AG09319 (cell line): ENCODE data around the gene DDI1.
"Not testable (repeated sequence)": the region's sequence is repeated elsewhere in the genome, so short reads cannot be mapped to it uniquely, and the experiment has no call there.

ENCODE experiments used
- DNase-seq: peaks from one replicate; pipeline ENCODE4 v3.0.0-alpha.2; 2010; ENCODE audit warnings: low read depth; ENCODE audit errors: extremely low read depth
- TF ChIP-seq, protein P1 (sequence below): IDR thresholded peaks from 2 replicates; pipeline ENCODE4 v1.5.1; 2011; ENCODE audit warnings: low read depth, mild to moderate bottlenecking, inconsistent platforms, low read length, moderate library complexity

DDI1 gene

DNA sequence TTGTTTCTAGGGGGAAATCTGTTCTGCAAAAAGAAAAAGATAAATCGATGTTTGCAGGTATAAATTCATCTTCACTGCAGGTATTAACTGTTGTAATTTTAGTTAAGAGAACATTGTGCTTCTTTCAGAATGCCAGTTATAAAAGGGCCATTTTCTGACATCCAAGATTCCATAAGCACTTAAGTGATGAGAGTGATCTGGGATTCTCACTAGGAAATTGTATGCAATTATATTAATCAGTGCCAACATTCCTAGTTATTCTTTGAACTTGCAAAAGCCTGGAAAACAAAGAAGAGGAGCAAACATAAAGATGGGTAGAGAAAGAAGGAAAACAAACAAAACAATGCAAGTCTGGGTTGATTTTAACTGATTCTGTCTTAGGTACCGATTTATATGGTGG, 5.4 kb downstream of the DDI1 start:
- no peak for DNase-seq
- TF ChIP-seq, protein P1, sequence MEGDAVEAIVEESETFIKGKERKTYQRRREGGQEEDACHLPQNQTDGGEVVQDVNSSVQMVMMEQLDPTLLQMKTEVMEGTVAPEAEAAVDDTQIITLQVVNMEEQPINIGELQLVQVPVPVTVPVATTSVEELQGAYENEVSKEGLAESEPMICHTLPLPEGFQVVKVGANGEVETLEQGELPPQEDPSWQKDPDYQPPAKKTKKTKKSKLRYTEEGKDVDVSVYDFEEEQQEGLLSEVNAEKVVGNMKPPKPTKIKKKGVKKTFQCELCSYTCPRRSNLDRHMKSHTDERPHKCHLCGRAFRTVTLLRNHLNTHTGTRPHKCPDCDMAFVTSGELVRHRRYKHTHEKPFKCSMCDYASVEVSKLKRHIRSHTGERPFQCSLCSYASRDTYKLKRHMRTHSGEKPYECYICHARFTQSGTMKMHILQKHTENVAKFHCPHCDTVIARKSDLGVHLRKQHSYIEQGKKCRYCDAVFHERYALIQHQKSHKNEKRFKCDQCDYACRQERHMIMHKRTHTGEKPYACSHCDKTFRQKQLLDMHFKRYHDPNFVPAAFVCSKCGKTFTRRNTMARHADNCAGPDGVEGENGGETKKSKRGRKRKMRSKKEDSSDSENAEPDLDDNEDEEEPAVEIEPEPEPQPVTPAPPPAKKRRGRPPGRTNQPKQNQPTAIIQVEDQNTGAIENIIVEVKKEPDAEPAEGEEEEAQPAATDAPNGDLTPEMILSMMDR = no peak

DNA sequence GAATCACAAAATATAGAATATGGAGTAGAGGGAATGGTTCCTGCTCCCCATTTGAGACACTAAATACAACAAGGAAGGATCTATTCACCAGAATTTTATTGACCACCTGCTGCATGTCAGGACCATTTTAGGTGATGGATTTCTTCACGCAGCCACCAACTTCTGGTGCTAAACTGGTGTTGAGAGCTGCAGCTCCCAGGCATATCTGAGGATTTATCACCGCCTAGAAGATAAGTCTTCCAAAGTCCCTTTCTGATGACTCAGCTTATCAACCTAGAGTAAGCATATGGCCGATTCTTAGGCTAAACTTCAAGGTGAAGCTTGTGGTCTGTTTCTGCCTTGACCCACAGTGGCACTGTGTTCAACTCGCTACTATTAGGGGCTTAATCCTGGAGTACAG, 6.7 kb downstream of the DDI1 start:
- no peak for DNase-seq
- TF ChIP-seq, protein P1 = no peak

DNA sequence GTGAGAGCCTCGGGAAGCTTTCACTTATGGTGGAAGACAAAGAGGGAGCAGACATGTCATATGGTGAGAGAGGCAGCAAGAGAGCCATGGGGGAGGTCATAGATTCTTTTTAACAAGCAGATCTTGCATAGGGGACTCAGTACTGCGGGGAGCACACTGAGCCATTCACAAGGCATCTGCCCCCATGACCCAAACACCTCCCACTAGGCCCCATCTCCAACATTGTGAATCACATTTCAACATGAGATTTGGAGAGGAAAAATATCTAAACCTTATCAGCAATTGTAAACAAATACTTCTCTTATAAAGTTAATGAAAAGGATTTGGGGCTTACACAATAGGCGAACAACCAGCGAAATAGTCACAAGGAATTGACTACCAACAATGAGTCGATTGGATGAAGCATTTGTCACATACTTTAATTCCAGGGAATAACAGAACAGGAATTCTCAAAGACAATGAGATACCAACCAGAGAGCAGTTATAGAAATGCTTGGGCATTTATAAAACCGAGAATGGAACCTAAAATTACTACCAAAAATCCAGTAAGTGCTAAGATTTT, 7.3 kb downstream of the DDI1 start:
- DNase-seq = no peak
- TF ChIP-seq, protein P1 = no peak

DNA sequence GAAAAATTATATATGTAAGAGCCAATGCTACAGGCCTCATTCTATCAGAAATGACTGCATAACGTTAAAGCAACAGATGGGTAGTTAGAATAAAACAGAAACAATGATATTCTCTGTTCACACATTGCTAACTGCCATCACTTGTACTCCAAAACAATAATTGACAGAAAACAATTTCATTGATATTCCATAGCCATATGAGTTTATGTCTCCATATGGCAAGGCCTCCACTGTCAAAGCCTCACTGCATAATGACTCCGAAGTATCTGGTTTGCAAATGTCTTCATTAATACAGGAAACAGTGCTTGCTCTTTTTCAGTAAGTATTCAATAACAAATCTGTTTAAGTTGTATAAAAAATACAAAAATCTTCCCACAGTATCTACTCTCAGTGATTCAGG, 9.9 kb downstream of the DDI1 start:
- no peak for DNase-seq
- TF ChIP-seq, protein P1 = no peak

DNA sequence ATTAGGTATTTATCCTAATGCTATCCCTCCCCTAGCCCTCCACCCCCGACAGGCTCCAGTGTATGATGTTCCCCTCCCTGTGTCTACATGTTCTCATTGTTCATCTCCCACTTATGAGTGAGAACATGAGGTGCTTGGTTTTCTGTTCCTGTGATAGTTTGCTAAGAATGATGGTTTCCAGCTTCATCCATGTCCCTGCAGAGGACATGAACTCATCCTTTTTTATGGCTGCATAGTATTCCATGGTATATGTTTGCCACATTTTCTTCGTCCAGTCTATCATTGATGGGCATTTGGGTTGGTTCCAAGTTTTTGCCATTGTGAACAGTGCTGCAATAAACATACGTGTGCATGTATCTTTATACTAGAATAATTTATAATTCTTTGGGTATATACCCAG, 10.4 kb downstream of the DDI1 start:
- not testable (repeated sequence) for DNase-seq

DNA sequence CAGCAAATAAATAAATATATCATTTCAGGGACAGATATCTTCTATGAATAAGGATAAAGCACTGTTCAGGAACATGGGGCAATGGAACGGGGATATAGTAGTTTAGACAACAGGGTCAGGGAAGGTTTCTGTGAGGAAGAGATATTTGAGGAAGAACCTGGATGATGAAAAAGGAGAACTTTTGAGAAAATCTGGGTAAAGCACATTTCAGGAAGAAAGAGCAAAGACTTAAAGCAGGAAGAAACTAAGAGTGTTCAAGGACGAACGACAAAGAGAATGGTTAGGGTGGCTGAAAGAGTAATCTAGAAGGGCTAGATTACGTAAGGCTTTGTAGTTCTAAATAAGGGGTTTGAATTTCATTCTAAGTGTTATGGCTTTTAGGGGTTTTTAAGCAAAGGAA, 12.7 kb downstream of the DDI1 start:
- DNase-seq = no peak
- TF ChIP-seq, protein P1 = no peak

DNA sequence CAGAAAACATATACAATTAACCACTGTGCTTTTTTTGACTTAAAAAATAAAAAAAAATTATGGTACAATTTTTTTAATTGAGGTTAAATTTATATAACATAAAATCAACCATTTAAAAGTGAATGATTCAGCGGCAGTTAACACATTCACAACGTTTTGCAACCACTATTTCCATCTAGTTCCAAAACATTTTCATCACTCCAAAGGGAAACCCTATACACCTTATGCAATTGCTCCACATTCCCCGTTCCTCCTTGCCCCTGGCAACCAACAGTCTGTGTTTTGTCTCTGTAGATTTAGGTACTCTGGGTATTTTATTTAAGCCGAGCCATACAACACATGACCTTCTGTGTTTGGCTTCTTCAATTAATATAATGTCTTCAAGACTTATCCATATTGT, 15.3 kb downstream of the DDI1 start:
- DNase-seq = no peak
- TF ChIP-seq, protein P1 = no peak

DNA sequence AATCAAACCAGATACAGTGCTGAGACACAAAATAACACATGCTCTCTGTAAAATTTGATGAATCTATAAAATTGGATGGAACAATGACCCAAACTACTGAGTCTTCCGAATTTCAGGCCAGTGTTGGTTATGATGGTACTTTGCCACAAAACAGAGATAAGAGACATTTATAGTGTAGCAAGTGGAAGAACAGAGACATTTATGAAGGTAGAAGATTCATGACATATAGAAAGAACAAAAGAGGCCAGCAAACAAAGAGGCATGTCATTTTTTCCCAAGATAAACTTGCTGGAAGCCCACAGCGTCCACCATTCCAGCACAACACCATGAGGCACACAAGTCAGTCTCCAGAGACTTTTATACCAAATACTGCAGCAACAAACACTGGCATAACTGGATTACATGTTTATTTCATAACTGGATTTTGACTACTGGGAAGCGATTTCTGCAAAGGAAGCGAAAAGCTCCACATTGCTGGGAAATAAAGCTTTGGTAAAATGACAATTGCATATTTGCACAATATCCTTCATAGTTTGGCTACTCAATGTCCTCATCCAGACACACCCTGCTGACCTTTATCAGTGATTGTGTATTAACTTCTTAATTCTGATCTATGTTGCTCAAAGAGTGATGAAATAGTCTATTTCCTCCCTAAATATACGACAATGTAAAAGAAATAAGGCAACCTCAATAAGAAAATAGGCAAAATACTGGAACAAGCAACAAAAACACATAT, 17.5 kb downstream of the DDI1 start:
- DNase-seq = no peak
- TF ChIP-seq, protein P1 = no peak
